Retina (tissue), 1 donor: Measurements from ENCODE around the gene ADORA2A.

Source experiments
- DNase-seq: peaks from one replicate; pipeline ENCODE4 v3.0.0-alpha.2; 2016

The ADORA2A gene

GRCh38 chr22:24433828-24434470, 6.5 kb downstream of the ADORA2A start:
- no peak for DNase-seq

- DNase-seq, result no peak
Measured at GRCh38 chr22:24434471-24435322, 7.3 kb downstream of the ADORA2A start.

- no peak for DNase-seq
Measured at GRCh38 chr22:24435323-24435645, 7.9 kb downstream of the ADORA2A start.

DNA sequence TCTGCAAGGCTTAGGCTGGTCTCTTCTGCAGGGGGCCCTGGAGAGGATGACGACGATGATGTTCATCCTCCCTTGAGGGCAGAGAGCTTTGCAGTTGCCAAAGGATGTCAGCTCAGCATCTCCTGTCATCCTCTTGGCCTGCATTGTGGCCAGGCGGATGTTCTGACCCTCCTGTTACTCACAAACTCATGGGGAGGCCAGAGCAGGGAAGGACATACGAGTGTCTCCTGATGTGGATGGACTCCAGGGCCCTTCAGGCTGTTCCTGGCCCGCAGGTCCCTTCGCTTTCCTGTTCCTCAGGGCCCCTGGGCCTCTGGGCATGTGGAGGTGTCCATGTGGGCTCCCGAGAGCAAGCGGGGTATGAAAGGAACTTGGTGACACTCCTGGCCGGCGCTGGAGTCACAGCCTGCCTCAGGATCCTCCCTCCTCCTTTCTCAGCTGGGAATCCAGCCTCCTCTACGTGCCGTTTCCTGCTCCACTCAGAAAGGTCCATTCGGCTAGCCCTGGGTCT, 8.5 kb downstream of the ADORA2A start:
- no peak for DNase-seq

- DNase-seq, result no peak
Measured at GRCh38 chr22:24436553-24436952, 9.2 kb downstream of the ADORA2A start.

- no peak for DNase-seq
Measured at GRCh38 chr22:24437091-24437490, 9.7 kb downstream of the ADORA2A start.

DNA sequence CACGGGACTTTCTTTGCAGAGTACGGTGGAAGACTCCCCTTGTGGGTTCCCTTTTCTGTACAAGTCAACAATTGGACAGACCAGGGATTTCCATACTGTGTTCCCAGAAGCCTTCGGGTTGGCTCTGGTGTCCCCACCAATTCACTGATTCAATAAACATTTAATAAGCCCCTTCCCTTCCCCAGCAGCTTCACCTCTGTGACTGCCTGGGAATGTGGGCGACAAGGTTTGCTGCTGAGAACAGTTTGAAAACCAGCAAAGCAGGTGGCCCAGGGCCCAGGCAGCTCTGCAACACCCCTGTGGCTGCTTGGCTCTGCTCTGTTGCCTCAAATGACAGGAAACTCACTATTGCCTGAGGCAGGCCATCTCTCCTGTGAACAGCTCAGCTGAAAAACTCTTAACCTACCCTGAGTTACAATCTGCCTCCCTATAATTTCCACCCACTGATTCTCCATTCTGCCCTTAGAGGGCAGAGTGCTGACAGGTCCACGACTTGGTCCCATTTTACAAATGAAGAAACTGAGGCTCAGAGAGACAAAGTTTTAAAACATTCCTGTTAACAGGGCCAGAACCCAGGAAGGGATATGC, 10.4 kb downstream of the ADORA2A start:
- no peak for DNase-seq

GRCh38 chr22:24440270-24440717, 12.9 kb downstream of the ADORA2A start:
- DNase-seq, result no peak

DNA sequence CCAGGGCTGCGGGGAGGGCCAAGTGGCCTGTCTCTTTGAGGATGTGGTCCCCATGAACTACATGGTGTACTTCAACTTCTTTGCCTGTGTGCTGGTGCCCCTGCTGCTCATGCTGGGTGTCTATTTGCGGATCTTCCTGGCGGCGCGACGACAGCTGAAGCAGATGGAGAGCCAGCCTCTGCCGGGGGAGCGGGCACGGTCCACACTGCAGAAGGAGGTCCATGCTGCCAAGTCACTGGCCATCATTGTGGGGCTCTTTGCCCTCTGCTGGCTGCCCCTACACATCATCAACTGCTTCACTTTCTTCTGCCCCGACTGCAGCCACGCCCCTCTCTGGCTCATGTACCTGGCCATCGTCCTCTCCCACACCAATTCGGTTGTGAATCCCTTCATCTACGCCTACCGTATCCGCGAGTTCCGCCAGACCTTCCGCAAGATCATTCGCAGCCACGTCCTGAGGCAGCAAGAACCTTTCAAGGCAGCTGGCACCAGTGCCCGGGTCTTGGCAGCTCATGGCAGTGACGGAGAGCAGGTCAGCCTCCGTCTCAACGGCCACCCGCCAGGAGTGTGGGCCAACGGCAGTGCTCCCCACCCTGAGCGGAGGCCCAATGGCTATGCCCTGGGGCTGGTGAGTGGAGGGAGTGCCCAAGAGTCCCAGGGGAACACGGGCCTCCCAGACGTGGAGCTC, 13.5 kb downstream of the ADORA2A start:
- no peak for DNase-seq

DNA sequence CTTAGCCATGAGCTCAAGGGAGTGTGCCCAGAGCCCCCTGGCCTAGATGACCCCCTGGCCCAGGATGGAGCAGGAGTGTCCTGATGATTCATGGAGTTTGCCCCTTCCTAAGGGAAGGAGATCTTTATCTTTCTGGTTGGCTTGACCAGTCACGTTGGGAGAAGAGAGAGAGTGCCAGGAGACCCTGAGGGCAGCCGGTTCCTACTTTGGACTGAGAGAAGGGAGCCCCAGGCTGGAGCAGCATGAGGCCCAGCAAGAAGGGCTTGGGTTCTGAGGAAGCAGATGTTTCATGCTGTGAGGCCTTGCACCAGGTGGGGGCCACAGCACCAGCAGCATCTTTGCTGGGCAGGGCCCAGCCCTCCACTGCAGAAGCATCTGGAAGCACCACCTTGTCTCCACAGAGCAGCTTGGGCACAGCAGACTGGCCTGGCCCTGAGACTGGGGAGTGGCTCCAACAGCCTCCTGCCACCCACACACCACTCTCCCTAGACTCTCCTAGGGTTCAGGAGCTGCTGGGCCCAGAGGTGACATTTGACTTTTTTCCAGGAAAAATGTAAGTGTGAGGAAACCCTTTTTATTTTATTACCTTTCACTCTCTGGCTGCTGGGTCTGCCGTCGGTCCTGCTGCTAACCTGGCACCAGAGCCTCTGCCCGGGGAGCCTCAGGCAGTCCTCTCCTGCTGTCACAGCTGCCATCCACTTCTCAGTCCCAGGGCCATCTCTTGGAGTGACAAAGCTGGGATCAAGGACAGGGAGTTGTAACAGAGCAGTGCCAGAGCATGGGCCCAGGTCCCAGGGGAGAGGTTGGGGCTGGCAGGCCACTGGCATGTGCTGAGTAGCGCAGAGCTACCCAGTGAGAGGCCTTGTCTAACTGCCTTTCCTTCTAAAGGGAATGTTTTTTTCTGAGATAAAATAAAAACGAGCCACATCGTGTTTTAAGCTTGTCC, 14.3 kb downstream of the ADORA2A start:
- no peak for DNase-seq

- no peak for DNase-seq
Measured at GRCh38 chr22:24442352-24442744, 14.9 kb downstream of the ADORA2A start.

DNA sequence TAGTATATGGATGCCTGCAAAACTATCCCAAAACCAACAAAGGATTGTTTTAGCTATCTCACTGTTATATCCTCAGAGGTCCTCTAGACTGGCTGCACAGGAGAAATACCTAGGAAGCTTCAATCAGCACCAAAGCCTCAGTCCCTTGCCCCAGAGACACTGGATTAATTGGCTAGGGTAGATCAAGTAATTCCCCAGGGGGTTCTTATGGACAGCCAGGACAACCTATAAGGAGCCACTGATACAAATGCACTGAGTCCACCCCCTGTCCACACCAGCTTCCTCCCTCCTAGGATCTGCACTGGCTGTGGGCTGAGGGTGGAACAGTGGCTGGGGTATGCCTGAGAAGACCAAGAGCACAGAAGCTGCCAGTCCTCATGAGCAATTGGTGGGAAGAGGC, 16.3 kb downstream of the ADORA2A start:
- DNase-seq, result no peak

- DNase-seq, result no peak
Measured at GRCh38 chr22:24444251-24444650, 16.9 kb downstream of the ADORA2A start.

- peak; percentile 63 for DNase-seq
Measured at GRCh38 chr22:24444729-24445466, 17.5 kb downstream of the ADORA2A start.

DNA sequence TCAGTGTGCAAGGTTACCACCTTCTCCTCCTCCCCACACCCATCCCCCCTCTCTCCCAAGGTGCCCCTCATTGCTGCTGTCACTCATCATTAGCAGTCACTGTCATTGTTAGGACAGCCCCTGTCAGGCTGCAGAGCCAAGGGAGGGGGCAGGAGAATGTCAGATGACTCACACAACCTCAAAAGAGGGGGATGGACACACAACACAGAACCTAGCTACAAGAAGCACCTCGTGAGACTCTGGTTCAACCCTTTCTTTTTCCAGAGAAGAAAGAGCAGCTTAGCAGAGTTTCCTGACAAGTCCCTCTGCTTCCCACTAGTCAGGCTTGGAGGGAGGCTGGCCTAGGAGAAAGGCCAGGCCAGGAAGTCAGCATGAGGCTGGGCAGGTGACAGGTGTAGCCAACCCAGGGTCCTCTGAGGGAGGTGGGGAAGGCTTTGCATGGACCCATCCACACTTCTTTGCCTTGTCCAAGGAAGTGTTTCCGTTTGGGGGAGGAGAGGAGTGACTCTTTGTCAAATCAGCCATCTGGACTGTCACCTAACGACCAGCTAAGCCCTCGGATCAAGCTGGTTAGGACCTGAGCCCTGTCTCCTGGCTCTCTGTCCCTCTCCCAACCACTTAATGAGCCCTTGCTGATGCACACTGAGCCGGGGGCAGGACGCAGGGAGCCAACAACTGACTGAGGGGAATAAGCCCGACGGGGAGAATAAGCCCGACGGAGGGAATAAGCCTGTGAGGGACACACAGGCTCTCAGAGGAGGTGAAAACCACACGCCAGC, 18.3 kb downstream of the ADORA2A start:
- peak; percentile 68 for DNase-seq

DNA sequence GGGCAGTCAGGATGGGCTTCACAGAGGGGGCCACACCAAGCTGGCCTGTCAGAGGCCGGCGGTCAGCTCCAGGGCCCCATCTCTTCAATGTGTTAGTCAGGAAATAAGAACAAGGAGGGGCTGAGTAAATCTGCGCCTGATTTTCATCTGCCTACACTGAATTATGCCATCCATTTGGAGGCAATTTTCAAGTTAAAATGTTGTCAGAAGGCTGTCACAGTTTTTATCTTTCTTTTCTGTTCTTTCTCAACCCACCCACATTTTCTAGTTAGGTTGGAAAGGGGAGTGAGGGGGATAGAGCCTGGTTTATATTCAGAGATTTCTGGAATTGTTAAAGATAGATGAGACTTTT, 18.8 kb downstream of the ADORA2A start:
- DNase-seq, result no peak

GRCh38 chr22:24450610-24451009, 23.2 kb downstream of the ADORA2A start:
- peak; percentile 49 for DNase-seq

DNA sequence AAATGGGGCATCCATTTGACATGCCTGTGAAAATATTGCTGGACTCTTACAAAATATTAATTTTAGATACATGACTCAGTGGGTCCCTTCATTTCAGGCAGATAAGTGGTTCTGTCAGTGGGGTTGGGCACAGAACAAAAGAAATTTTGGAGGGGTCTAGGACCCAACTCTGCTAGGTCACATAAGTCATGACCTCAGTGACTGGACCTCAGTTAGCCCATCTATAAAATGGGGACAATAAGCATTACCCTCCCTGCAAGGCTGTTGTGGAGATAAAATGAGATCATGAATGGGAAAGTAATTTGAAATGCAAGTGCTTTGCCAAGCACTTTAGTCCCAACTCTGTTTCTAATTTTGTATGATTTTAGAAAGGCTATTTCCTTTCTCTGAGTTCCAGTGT, 23.8 kb downstream of the ADORA2A start:
- DNase-seq, result no peak

DNA sequence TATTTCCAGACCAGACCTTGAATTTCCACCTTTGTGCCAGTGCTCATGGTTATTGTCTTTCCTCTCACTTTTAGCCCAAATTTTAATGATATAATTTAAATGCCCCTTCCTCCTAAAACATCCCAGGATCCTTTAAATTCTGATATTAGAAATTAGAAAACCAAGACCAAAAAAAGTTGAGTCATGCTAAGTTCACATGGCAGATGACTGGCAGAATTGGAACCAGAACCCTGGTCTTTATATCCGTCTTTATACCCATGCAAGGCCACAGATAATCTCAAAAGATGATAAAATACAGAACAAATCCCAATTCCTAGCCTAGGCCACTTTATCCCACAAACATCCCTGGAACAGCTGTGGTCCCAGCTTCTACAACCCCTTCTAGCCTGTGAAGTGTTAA, 26.5 kb downstream of the ADORA2A start:
- DNase-seq, result no peak

- DNase-seq, result no peak
Measured at GRCh38 chr22:24455039-24455438, 27.6 kb downstream of the ADORA2A start.
